Left ventricle myocardium inferior (tissue), 1 donor: ENCODE measurements around the gene GTPBP2. TPM values are rescaled to one million over a fixed set of nuclear protein-coding genes. Genes with fewer than 3 reads are reported as not detected.

Experiments
- DNase-seq: peaks from one replicate; pipeline ENCODE4 v3.0.0-alpha.2; 2020
- H3K27ac ChIP-seq: fragments of 200-600 bp; replicated peaks from 2 replicates; pipeline ENCODE4 v1.8.0; 2021
- H3K27me3 ChIP-seq: fragments of 200-600 bp; 2 replicates; pipeline ENCODE4 v1.8.0; 2021; ENCODE audit warnings: low read depth
- H3K36me3 ChIP-seq: fragments of 200-600 bp; 2 replicates; pipeline ENCODE4 v1.8.0; 2021
- H3K4me1 ChIP-seq: fragments of 200-600 bp; 2 replicates; pipeline ENCODE4 v1.8.0; 2021
- H3K4me3 ChIP-seq: fragments of 200-600 bp; 2 replicates; pipeline ENCODE4 v1.8.0; 2021; ENCODE audit warnings: mild to moderate bottlenecking, moderate library complexity
- H3K9me3 ChIP-seq: fragments of 200-600 bp; replicated peaks from 2 replicates; pipeline ENCODE4 v1.8.0; 2021
- CTCF ChIP-seq: fragments of 200-600 bp; IDR thresholded peaks from 2 replicates; pipeline ENCODE4 v1.8.0; 2021; ENCODE audit warnings: antibody characterized with exemption, mild to moderate bottlenecking, borderline replicate concordance
- intact Hi-C: fragments of 100-400 bp; cut with micrococcal nuclease; formaldehyde crosslinking; loops from one replicate; pipeline ENCODE4 v1.11.0; 2022
- long read RNA-seq: library from polyadenylated mRNA; unstranded; transcript quantifications from one replicate; pipeline ENCODE4 v2.0.0, GENCODE V29; 2021
- total RNA-seq: library from RNA; stranded (reverse); fragmentation: NEBNext Ultra II Directional; extraction: Animal tissue kit (Norgen Biotek cat#: 25700); gene quantifications from one replicate; pipeline ENCODE4 v1.2.1, GENCODE V29; 2021
- donor health status: DM: no; HTN: yes; CAD: no; lungs with severe emphysema.

Gene GTPBP2
- total RNA-seq, result 27.1 TPM
- long read RNA-seq, partial matches to known transcripts, result 9 of 17 reads
- long read RNA-seq, other reads (novel, unspliced or antisense), result 4 of 17 reads

GRCh38 chr6:43629104-43629504 lies at the start of gene GTPBP2:
GTPBP2 (minus strand) TSS chr6:43629264; CDS start chr6:43629162, 102 bp downstream.
- peak within 1 kb of the TSS; percentile 99 for H3K4me3 ChIP-seq
- DNase-seq, result peak; percentile 99
- H3K9me3 ChIP-seq, result no peaks in the 10 kb centered on the region
- H3K4me1 ChIP-seq, result peaks cover 47% of the 10 kb centered on the region
- peaks cover 24% of the 10 kb centered on the region for H3K36me3 ChIP-seq
- intact Hi-C loops, result no loop called here
- peak within 1 kb of the TSS; percentile 99 for H3K27ac ChIP-seq
- no peak for TF ChIP-seq CTCF
- H3K27me3 ChIP-seq, result no peaks in the 10 kb centered on the region

- Histone ChIP-seq H3K4me3 (no peak overlapping the region), H3K4me1 (peaks cover 58% of the 10 kb centered on the region), H3K27me3 (no peaks in the 10 kb centered on the region), H3K9me3 (no peaks in the 10 kb centered on the region), H3K36me3 (peaks cover 72% of the 10 kb centered on the region), H3K27ac (no peak overlapping the region)
- intact Hi-C loops, result no loop called here
- DNase-seq, result no peak
- TF ChIP-seq CTCF, result no peak
These were observed 49.3 kb upstream of the GTPBP2 start for GRCh38 chr6:43678341-43678740.

GRCh38 chr6:43677759-43678158 lies 48.7 kb upstream of the GTPBP2 start:
- Histone ChIP-seq H3K36me3 (peaks cover 78% of the 10 kb centered on the region), H3K27me3 (no peaks in the 10 kb centered on the region), H3K4me1 (peaks cover 58% of the 10 kb centered on the region), H3K4me3 (no peak overlapping the region), H3K27ac (no peak overlapping the region), H3K9me3 (no peaks in the 10 kb centered on the region)
- TF ChIP-seq CTCF, result no peak
- no peak for DNase-seq
- intact Hi-C loops, result no loop called here

GRCh38 chr6:43676962-43677606 lies 48.0 kb upstream of the GTPBP2 start:
- H3K27ac ChIP-seq, result peak overlapping the region; percentile 7
- no peak for TF ChIP-seq CTCF
- DNase-seq, result no peak
- intact Hi-C loops, result no loop called here
- H3K4me1 ChIP-seq, result peaks cover 58% of the 10 kb centered on the region
- no peaks in the 10 kb centered on the region for H3K27me3 ChIP-seq
- no peaks in the 10 kb centered on the region for H3K9me3 ChIP-seq
- no peak overlapping the region for H3K4me3 ChIP-seq
- peaks cover 85% of the 10 kb centered on the region for H3K36me3 ChIP-seq

- no peak overlapping the region for H3K27ac ChIP-seq
- H3K27me3 ChIP-seq, result no peaks in the 10 kb centered on the region
- no peak overlapping the region for H3K4me3 ChIP-seq
- intact Hi-C loops, result no loop called here
- peaks cover 92% of the 10 kb centered on the region for H3K36me3 ChIP-seq
- TF ChIP-seq CTCF, result no peak
- peaks cover 57% of the 10 kb centered on the region for H3K4me1 ChIP-seq
- H3K9me3 ChIP-seq, result no peaks in the 10 kb centered on the region
- no peak for DNase-seq
These were observed 45.9 kb upstream of the GTPBP2 start for GRCh38 chr6:43674921-43675320.
